GM12878 (cell line): ENCODE measurements around the gene SIDT2.

Experiments
- CTCF ChIP-seq, 3 experiments: IDR thresholded peaks in 2 of 3; conservative IDR thresholded peaks in 1 of 3; 2 replicates each; pipeline ENCODE4 v1.5.1; 2011; ENCODE audit warnings: low read depth in 3 of 3, low read length in 3 of 3, mild to moderate bottlenecking in 3 of 3, control low read depth in 2 of 3, moderate library complexity in 2 of 3, inconsistent platforms in 1 of 3, mixed read lengths in 1 of 3; ENCODE audit not compliant: control insufficient read depth in 2 of 3, insufficient read depth in 1 of 3; ENCODE audit errors: extremely low read depth in 1 of 3
- FOS ChIP-seq: IDR thresholded peaks from 3 replicates; pipeline ENCODE4 v1.6.1; 2011; ENCODE audit warnings: borderline replicate concordance; ENCODE audit not compliant: insufficient read length; ENCODE audit errors: extremely low read depth
- REST ChIP-seq: IDR thresholded peaks from 2 replicates; pipeline ENCODE4 v1.6.1; 2012; ENCODE audit warnings: mild to moderate bottlenecking, low read depth, low read length

GRCh38 chr11:117175104-117175503 lies 3.4 kb upstream of the SIDT2 start:
- TF ChIP-seq REST, result no peak
- TF ChIP-seq FOS, result no peak
- no peak for TF ChIP-seq CTCF (IDR thresholded peaks at IDR 0.05 in 2 of 3, conservative IDR thresholded peaks at IDR 0.05 in 1 of 3; ENCODE audit: control insufficient read depth in 2 of 3, extremely low read depth in 1 of 3, insufficient read depth in 1 of 3, low read depth in 3 of 3, low read length in 3 of 3)
